Endothelial cell of umbilical vein (primary cell): ENCODE results near the gene SPEN. TPM values are rescaled to one million over a fixed set of nuclear protein-coding genes. Genes with fewer than 3 reads are reported as not detected.

ENCODE experiments used
- BruUV-seq: library from RNA; stranded (reverse); fragments of 400-500 nt; replicated peaks from 2 replicates; lab custom pipeline; 2021; lab: Mats Ljungman, UMichigan
- CTCF ChIA-PET: fragments of 300-600, 350-600 bp; sonication (Branson Sonifier 250); formaldehyde crosslinking; loops from one replicate; lab custom pipeline; 2021; ENCODE audit warnings: antibody characterized with exemption, inconsistent platforms; lab: Charles Lee
- POLR2A ChIA-PET: fragments of 300-600, 350-600 bp; sonication (Branson Sonifier 250); formaldehyde crosslinking; loops from one replicate; lab custom pipeline; 2021; ENCODE audit warnings: antibody characterized with exemption, inconsistent platforms; lab: Charles Lee
- DNase-seq: peaks from one replicate; pipeline ENCODE4 v3.0.0-alpha.2; 2011; ENCODE audit warnings: low read depth, low spot score
- FAIRE-seq: peaks from 2 replicates; lab custom pipeline; 2011; peaks lifted over from hg19 to GRCh38; lab: Jason Lieb, UNC
- H2AFZ ChIP-seq: 2 replicates; pipeline ENCODE4 v1.6.0; 2012; ENCODE audit warnings: low read depth, low read length, control low read depth, inconsistent platforms
- H3K27ac ChIP-seq: 2 replicates; pipeline ENCODE4 v1.5.1; 2011; ENCODE audit warnings: low read depth, mild to moderate bottlenecking, control low read depth, low read length, moderate library complexity; ENCODE audit not compliant: insufficient read depth
- H3K27me3 ChIP-seq, 2 experiments: 2 replicates each; pipeline versions ENCODE4 v1.6.0 to v1.6.1; 2011; ENCODE audit warnings: low read length in 2 of 2, mixed read lengths in 1 of 2; ENCODE audit not compliant: control insufficient read depth in 2 of 2, insufficient read depth in 2 of 2
- H3K36me3 ChIP-seq, 2 experiments: 2 replicates in 1 of 2; 3 replicates in 1 of 2; pipeline ENCODE4 v1.5.1; 2011; ENCODE audit warnings: low read length in 2 of 2, mild to moderate bottlenecking in 1 of 2, moderate library complexity in 1 of 2; ENCODE audit not compliant: control insufficient read depth in 2 of 2, insufficient read depth in 2 of 2; ENCODE audit errors: extremely low read depth in 1 of 2
- H3K4me1 ChIP-seq: 3 replicates; pipeline ENCODE4 v1.5.1; 2011; ENCODE audit warnings: mild to moderate bottlenecking, low read length; ENCODE audit not compliant: control insufficient read depth, insufficient read depth; ENCODE audit errors: extremely low read depth
- H3K4me2 ChIP-seq: 2 replicates; pipeline ENCODE4 v1.6.1; 2011; ENCODE audit warnings: low read length, control low read depth, mixed read lengths; ENCODE audit not compliant: insufficient read depth
- H3K4me3 ChIP-seq, 3 experiments: fragments of 200-600 bp in 1 of 3; sonication (generic), shearing (Covaris generic) in 1 of 3; replicated peaks in 1 of 3; 2 replicates each; pipeline ENCODE4 v1.5.1; 2011 to 2016; ENCODE audit warnings: control low read depth in 3 of 3, low read length in 3 of 3, mild to moderate bottlenecking in 2 of 3, inconsistent platforms in 1 of 3, low read depth in 1 of 3, moderate library complexity in 1 of 3; ENCODE audit not compliant: insufficient read depth in 1 of 3
- H3K79me2 ChIP-seq: 2 replicates; pipeline ENCODE4 v1.6.0; 2012; ENCODE audit warnings: low read length, inconsistent platforms; ENCODE audit not compliant: control insufficient read depth, insufficient read depth
- H3K9ac ChIP-seq: replicated peaks from 2 replicates; pipeline ENCODE3; 2011; ENCODE audit warnings: low read length, control low read depth; ENCODE audit not compliant: insufficient read depth; ENCODE audit errors: extremely low read depth
- H3K9me1 ChIP-seq: replicated peaks from 3 replicates; pipeline ENCODE4 v1.6.0; 2011; ENCODE audit warnings: mild to moderate bottlenecking, low read length; ENCODE audit not compliant: control insufficient read depth, insufficient read depth; ENCODE audit errors: extremely low read depth
- H3K9me3 ChIP-seq: replicated peaks from 2 replicates; pipeline ENCODE4 v1.5.1; 2012; ENCODE audit warnings: low read length, inconsistent platforms; ENCODE audit not compliant: control insufficient read depth, insufficient read depth
- H4K20me1 ChIP-seq: replicated peaks from 2 replicates; pipeline ENCODE3; 2011; ENCODE audit warnings: mild to moderate bottlenecking, low read length; ENCODE audit not compliant: control insufficient read depth, insufficient read depth; ENCODE audit errors: extremely low read depth
- EZH2 ChIP-seq: IDR thresholded peaks from 2 replicates; pipeline ENCODE4 v1.6.1; 2012; ENCODE audit warnings: borderline replicate concordance, low read depth, mild to moderate bottlenecking, moderate library complexity, low read length, inconsistent platforms; ENCODE audit not compliant: severe bottlenecking
- FOS ChIP-seq: IDR thresholded peaks from 2 replicates; pipeline ENCODE4 v1.6.1; 2011; ENCODE audit warnings: mild to moderate bottlenecking, low read length, moderate library complexity, borderline replicate concordance; ENCODE audit not compliant: insufficient read depth
- GATA2 ChIP-seq: IDR thresholded peaks from 2 replicates; pipeline ENCODE4 v1.7.0; 2011; ENCODE audit warnings: low read depth, mild to moderate bottlenecking, moderate library complexity, mixed read lengths, low read length; ENCODE audit not compliant: insufficient read length, insufficient read depth
- JUN ChIP-seq: IDR thresholded peaks from 2 replicates; pipeline ENCODE4 v1.6.1; 2011; ENCODE audit warnings: borderline replicate concordance, low read depth; ENCODE audit not compliant: insufficient read length, insufficient read depth
- MAX ChIP-seq: IDR thresholded peaks from 2 replicates; pipeline ENCODE4 v1.6.1; 2011; ENCODE audit not compliant: insufficient read depth, insufficient read length
- MYC ChIP-seq: IDR thresholded peaks from one replicate; pipeline ENCODE4 v1.6.1; 2011; ENCODE audit warnings: mild to moderate bottlenecking, low read depth, low read length
- POLR2A ChIP-seq: IDR thresholded peaks from 2 replicates; pipeline ENCODE4 v1.6.1; 2012; ENCODE audit warnings: low read depth, mild to moderate bottlenecking, control low read depth, low read length
- POLR2AphosphoS5 ChIP-seq: IDR thresholded peaks from 2 replicates; pipeline ENCODE4 v1.6.1; 2012; ENCODE audit warnings: low read depth, mild to moderate bottlenecking, control low read depth, low read length, moderate library complexity; ENCODE audit not compliant: insufficient read depth
- dilution Hi-C: fragments of 300-500 bp; cut with MboI; formaldehyde crosslinking; loops from one replicate; pipeline ENCODE4 v1.15.0; 2019; ENCODE audit warnings: low sequenced_read_pairs; ENCODE audit not compliant: extremely low pct_ligation_motif_present
- intact Hi-C: fragments of 100-400 bp; cut with micrococcal nuclease; formaldehyde crosslinking; loops from one replicate; pipeline ENCODE4 v1.10.0; 2022
- polyA plus RNA-seq, 4 experiments: library from polyadenylated mRNA; depleted of rRNA in 3 of 4; stranded (reverse) in 3 of 4; unstranded in 1 of 4; fragments of >200 nt; gene quantifications; 2 replicates each; pipeline versions ENCODE4 v1.2.1 to v1.2.3, GENCODE V29; 2011 to 2012; ENCODE audit warnings: missing spikeins in 1 of 4
- total RNA-seq: library from RNA; stranded (reverse); gene quantifications from 2 replicates; pipeline ENCODE4 v1.2.3, GENCODE V29; 2021
- TF ChIP-seq, protein P1 (sequence below), 2 donors: IDR thresholded peaks; 1 replicate in 1 of 2; 2 replicates in 1 of 2; pipeline ENCODE4 v1.5.1; 2011; ENCODE audit warnings: low read length in 2 of 2, mild to moderate bottlenecking in 2 of 2, moderate library complexity in 2 of 2, control low read depth in 1 of 2, inconsistent platforms in 1 of 2, low read depth in 1 of 2; ENCODE audit not compliant: insufficient read depth in 1 of 2; ENCODE audit errors: extremely low read depth in 1 of 2

SPEN gene
- total and polyA plus RNA-seq, 2 donors (not counting 3 experiments of a cell fraction or from before 2014, with no cell fraction given): 9.3 to 44.4 TPM

- H3K9me1 ChIP-seq: no peaks in the 10 kb centered on the region
- dilution Hi-C loops: no loop called here
- no peaks in the 10 kb centered on the region for H3K36me3 ChIP-seq
- H4K20me1 ChIP-seq: no peaks in the 10 kb centered on the region
- H3K27me3 ChIP-seq: no peaks in the 10 kb centered on the region
- H3K4me2 ChIP-seq: peak overlapping the region; percentile 74
- peak overlapping the region; percentile 71 to 100 (median 99) for H3K4me3 ChIP-seq
- POLR2A ChIA-PET: interaction anchor here (0.9 to 1.5 kb wide), 4 partner anchors 11 to 49 kb away, joined by 3 to 7 read pairs (median 4); no protein-coding TSS in a partner anchor
- CTCF ChIA-PET: interaction anchor here (1.0 to 3.8 kb wide), 7 partner anchors 14 to 75 kb away, joined by 3 to 22 read pairs (median 5); no protein-coding TSS in a partner anchor
- no peak for TF ChIP-seq MAX
- no peak for TF ChIP-seq JUN
- TF ChIP-seq EZH2: no peak
- TF ChIP-seq POLR2A: no peak
- TF ChIP-seq GATA2: no peak
- no peak for TF ChIP-seq MYC
- TF ChIP-seq, protein P1, sequence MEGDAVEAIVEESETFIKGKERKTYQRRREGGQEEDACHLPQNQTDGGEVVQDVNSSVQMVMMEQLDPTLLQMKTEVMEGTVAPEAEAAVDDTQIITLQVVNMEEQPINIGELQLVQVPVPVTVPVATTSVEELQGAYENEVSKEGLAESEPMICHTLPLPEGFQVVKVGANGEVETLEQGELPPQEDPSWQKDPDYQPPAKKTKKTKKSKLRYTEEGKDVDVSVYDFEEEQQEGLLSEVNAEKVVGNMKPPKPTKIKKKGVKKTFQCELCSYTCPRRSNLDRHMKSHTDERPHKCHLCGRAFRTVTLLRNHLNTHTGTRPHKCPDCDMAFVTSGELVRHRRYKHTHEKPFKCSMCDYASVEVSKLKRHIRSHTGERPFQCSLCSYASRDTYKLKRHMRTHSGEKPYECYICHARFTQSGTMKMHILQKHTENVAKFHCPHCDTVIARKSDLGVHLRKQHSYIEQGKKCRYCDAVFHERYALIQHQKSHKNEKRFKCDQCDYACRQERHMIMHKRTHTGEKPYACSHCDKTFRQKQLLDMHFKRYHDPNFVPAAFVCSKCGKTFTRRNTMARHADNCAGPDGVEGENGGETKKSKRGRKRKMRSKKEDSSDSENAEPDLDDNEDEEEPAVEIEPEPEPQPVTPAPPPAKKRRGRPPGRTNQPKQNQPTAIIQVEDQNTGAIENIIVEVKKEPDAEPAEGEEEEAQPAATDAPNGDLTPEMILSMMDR (IDR thresholded peaks at IDR 0.05; ENCODE audit: extremely low read depth in 1 of 2, insufficient read depth in 1 of 2, low read depth in 1 of 2, low read length in 2 of 2): no peak
- no peak for TF ChIP-seq POLR2AphosphoS5
- no peak for TF ChIP-seq FOS
- DNase-seq (peak; percentile 52), FAIRE-seq (no peak)
- H3K9me3 ChIP-seq: no peaks in the 10 kb centered on the region
- peak overlapping the region; percentile 99 for H3K9ac ChIP-seq
- H3K4me1 ChIP-seq: peaks cover 25% of the 10 kb centered on the region
- H3K79me2 ChIP-seq: peaks cover 56% of the 10 kb centered on the region
- intact Hi-C loops: loop anchor here (10.0 kb wide), 2 partner anchors 234 to 324 kb away; partner anchors contain the start of genes CASP9, DDI2 and DNAJC16
- H2AFZ ChIP-seq: peak overlapping the region; percentile 47
- H3K27ac ChIP-seq: peak overlapping the region; percentile 62
- TSS peak; percentile 27 for BruUV-seq
These were observed 829 bp downstream of the SPEN start for GRCh38 chr1:15848143-15848928.
